Measurements from ENCODE around the gene SNX6.
"Not testable (repeated sequence)": the region's sequence is repeated elsewhere in the genome, so short reads cannot be mapped to it uniquely, and the experiment has no call there.

Gene SNX6

GRCh38 chr14:34521071-34521470 lies 108.9 kb downstream of the SNX6 start:
- DNase-seq (ENCODE audit: low read depth, low spot score) = not testable (repeated sequence)

GRCh38 chr14:34520304-34520970 lies 109.5 kb downstream of the SNX6 start:
- DNase-seq (ENCODE audit: low read depth, low spot score) = not testable (repeated sequence)
